HG03575 (cell line): ENCODE results near the gene ZC3H12D.
"Not testable (repeated sequence)": the region's sequence is repeated elsewhere in the genome, so short reads cannot be mapped to it uniquely, and the experiment has no call there.

Experiments
- ATAC-seq: cut with Tn5 transposase; IDR thresholded peaks from one replicate; pipeline ENCODE4 v1.9.1; 2021; ENCODE audit not compliant: unreplicated experiment, insufficient number of reproducible peaks, low FRiP score; ENCODE audit errors: extremely low read depth

The ZC3H12D gene

DNA sequence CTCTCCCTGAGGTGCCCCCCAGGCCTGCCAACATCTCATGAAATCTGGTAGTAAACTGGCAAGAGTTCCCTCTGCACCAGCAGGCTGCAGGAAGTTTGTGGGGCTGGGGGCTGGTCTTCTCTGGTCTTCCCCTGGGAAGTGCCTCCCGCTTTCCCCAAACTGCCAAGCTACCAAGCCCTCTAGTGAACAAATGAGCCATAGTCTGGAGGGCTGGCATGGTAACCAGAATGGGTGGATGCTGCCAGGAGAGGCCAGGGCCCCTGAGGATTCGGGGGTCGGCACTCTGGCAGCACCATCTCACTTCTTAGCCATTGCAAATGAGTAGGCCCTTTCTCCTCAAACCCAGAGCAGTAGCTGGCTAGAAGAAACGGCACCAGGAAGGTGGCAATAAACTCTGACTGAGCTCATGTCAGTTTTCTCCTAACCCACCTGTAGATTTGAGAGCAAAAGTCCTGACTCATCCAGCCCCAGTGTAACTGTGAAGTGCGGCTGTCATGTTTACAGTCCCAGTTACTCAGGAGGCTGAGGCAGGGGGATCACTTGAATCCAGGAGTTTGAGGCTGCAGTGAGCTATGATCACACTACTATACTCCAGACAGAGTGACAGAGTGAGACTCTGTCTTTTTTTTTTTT, 35.9 kb downstream of the ZC3H12D start:
- ATAC-seq, result no peak

DNA sequence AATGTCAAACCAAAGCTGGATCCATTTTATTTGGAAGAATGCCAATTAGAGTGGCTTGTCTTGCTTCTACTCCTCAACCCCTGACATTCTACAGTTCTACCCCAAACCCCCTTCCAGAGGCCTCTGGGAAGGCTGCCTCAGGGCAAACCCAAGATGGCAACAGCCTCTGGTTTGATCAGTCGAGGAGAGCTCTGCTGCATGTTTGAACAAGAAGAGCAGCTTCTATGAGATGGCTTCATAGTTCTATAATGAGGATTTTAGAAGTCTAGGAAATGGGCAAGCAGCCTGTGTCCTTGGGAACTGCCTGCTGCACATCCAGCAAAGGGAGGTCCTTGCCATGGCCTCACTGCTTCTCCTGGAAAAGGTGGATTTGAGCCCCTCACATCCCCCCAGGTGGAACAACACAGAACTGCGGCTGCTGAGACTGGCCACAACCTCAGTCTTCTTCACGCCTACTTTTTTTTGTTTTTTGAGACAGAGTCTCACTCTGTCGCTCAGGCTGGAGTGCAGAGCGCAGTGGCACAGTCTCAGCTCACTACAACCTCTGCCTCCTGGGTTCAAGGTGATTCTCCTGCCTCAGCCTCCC, 37.9 kb downstream of the ZC3H12D start:
- ATAC-seq, result no peak

DNA sequence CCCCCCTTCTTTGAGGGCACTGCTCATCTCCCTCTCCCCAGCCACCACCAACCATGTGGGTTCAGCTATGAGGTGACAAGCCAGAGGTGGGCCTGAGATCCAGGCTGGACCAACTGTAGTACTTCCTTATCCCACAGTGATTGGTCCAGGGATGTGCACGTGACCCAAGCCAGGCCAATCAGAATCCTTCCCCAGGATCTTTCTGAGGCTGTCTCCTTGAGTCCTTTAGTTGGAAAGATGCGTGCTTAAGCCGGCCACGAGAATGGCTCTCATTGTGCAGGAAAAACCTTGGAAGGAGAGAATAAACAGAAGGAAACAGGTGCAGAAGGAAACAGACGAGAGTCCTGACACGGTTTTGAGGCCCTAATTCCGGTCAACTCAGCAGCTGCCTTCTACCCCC, 39.2 kb downstream of the ZC3H12D start:
- ATAC-seq, result no peak

DNA sequence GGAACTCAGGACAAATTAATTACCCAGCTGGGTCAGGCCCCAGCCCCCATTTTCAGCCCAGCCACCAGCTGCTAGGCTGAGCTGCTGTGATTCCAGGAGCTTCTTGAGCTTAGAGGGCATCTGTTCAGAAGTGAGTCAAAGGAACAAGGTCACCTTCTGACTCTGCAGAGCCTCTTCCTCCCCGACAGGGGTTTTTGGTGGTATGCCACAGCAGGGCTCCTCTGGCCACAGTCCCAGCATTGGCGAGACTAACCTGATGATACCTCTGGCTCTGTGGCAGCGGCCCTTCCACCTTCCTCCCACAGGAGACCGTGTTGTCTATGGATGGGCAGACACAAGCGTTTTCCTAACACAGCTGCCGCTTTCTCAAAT, 39.7 kb downstream of the ZC3H12D start:
- no peak for ATAC-seq

DNA sequence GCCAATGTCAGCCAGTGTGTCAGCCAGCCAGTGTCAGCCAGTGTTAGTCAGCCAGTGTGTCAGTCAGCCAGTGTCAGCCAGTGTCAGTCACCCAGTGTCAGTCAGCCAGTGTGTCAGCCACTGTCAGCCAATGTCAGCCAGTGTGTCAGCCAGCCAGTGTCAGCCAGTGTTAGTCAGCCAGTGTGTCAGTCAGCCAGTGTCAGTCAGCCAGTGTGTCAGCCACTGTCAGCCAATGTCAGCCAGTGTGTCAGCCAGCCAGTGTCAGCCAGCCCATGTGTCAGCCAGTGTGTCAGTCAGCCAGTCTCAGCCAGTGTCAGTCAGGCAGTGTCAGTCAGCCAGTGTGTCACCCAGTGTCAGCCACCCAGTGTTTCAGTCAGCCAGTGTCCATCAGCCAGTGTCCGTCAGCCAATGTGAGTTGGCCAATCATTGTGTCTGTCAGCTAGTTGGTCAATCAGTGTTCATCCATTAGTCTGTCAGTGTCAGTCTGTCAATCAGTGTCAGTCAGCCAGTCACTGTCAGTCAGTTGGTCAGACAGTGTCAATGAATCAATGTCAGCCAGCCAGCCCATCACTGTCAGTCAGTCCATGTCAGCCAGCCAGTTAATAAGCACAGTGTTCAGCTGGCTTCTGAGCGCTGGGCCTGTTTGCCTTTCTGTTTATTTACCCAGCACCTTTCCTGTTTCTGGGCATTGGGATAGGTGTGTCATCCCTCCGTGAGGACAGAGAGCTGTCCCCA, 40.3 kb downstream of the ZC3H12D start:
- ATAC-seq, result not testable (repeated sequence)

DNA sequence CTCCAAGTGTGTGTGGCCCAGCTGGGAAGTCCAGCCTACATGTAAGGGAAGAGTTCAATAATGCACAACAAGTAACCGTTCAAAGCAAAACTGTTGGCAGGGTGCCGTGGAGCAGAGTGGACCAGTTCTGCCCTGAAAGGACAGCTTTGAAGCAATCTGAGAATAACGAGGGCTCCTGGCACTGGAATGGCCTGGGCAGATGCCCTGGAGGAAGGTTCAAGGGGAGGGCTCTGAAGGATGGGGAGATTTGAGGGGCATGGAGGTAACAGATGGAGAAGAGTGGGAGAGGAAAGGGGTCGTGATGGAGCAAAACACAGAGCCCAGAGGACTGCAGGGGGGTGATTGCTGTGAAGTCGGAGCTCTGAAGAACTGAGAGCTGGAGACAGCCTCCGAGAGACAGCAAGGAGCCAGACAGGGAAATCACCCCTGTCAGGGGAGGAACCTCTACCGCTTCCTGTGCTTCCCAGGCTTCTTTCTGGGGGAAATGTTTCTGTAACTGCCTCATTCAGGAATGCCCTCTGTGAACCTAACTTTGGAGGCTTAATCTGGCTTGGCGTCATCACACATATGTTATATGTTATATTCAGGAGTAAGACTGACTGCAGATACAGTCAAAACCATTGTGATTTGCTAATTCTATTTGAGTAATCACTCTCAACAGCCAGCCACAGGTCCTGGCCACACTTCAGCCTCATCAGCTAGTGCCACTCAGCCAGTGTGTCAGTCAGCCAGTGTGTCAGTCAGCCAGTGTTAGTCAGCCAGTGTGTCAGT, 41.2 kb downstream of the ZC3H12D start:
- no peak for ATAC-seq

DNA sequence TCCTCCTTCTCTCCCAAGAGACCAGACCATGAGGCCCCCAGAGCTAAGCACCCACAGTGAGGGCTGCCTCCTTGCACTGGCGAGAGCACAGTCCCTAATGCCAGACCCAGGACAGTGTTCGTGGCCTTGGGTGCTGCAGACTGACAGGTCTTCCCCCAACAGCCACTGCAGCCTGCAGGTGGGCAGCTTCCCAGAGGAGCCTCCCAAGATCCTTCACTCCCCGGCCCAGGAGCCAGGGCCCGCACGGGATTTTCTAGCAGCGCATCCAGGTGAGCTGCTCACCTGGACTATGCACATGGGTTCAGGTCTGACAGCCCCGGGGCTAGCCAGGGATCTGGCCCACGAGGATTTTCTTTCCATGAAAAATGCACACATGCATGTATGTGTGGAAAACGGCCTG, 43.1 kb downstream of the ZC3H12D start:
- no peak for ATAC-seq

DNA sequence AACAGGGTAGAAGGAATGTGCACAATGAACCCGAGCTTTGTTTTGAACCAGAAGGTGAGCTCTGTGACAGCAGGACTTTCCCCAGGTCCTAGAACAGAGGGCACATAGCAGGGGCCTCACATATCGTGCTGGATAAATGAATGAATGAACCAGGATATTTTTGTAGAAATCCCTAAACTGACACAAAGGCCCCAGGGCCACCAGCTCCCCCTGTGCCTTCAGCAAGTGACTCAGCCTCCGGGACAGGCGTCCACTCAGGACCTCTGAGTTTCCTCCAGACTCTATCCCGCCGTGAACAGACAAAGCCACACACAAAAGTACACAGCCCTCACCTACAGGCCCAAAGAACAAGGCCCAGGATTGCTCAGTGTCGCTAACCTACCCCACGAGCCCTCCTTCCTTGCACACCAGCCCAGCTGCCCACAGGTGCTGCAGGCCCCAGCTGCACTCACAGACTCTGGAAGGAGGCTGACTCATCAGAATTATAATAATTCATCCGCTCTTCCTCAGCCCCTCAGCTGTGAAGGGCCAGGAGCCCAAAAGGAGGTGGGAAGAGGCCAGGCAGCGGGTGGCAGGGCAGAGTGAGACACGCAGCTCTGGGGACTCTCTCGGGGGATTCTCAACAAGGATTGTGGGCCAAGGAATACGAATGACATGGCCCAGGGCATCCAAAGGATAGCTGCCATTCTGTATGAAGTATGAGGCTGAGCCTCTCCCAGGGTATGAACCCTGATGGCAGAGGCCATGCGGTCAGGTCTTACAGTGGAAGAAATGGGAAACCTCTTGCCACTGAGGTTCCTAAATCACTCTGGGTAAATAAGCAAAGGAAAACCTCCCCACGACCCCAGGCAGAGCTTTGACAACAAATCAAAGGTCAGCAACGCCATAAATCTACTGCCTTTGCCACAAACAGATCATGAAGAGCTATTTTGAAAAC, 43.8 kb downstream of the ZC3H12D start:
- no peak for ATAC-seq

DNA sequence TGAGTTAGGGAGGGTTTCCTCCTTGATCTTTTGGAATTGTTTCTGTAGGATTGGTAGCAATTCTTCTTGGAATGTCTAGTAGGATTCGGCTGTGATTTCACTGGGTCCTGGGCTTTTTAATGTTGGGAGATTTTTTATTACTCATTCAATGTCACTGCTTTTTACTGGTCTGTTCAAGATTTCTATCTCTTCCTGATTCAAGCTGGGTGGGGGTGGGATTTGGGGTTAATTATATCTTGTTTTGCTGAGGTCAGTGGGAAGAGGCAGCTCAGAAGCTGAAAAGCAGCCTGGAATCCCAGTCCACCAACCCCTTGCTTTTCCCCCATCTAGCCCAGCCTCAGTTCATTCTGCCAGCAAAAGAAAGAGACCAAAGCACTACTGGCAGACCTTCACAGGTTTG, 45.2 kb downstream of the ZC3H12D start:
- ATAC-seq, result no peak

DNA sequence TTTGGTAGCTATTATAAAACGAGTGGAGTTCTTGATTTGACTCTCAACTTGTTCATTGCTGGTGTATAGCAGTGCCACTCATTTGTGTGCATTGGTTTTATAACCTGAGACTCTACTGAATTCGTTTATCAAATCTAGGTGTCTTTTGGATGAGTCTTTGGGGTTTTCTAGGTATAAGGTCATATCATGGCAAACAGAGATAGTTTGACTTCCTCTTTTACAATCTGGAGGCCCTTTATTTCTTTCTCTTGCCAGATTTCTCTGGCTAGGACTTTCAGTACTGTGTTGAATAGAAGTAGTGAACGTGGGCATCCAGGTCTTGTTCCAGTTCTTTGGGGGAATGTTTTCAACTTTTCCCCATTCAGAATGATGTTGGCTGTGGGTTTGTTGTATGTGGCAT, 46.0 kb downstream of the ZC3H12D start:
- no peak for ATAC-seq

DNA sequence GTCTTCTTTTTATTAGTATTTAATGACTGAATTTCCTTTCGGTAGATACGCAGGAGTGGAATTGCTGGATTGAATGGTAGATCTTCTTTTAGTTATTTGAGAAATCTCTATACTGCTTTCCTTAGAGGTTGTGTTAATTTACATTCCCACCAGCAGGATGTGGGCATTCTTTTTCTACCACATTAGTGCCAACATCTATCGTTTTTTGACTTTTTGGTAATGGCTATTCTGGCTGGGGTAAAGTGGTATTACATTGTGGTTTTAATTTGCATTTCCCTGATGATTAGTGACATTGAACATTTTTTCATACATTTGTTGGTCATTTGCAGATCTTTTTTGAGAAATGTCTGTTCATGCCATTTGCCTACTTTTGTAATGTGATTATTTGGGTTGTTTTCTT, 47.6 kb downstream of the ZC3H12D start:
- no peak for ATAC-seq

DNA sequence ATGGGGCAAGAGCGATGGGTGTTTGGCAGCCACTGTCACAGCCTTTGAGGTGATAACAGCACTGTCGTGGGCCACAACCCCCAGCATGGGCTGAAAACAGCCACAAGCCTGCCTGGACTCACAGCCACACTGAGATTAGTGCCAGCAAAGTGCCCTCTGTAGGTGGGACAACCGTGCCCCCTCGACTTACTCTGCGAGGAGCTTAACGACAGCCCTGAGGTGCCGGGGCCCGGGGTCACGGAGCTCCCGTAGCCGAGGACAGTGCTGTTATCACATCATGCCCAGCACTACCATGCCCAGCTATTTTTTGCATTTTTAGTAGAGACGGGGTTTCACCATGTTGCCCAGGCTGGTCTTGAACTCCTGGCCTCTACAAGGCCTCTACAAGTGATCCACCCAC, 48.2 kb downstream of the ZC3H12D start:
- ATAC-seq, result no peak

DNA sequence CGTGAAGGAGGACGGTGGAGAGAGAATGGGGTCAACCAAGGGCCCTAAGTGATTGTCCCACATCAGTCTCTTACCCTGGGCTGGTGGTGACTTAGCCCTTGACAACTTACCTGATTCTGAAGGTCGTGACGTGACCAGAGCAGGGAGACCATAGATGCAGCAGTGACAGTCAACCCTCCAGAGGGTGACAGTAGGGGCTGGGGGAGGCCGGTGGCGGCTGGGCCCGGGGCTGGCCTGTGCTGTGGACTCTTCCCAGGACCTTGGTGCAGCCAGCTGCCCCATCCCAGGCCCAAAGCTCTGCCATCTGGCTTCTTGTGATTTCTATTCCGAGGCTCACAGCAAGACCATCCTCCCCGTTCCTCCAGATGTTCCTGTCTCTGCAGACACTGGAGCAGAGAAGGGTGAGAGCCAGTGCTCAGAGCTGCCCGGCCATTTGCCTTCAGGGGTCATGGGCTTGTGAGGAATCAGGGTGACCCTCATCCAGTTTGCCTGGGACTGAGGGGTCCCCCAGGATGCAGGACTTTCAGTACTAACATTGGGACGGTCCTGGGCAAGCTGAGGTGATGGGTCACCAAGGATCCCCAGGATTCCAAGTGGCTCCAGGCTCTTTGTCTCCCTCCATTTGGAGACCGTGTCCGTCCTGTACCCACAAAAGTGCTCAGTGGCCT, 48.8 kb downstream of the ZC3H12D start:
- no peak for ATAC-seq

DNA sequence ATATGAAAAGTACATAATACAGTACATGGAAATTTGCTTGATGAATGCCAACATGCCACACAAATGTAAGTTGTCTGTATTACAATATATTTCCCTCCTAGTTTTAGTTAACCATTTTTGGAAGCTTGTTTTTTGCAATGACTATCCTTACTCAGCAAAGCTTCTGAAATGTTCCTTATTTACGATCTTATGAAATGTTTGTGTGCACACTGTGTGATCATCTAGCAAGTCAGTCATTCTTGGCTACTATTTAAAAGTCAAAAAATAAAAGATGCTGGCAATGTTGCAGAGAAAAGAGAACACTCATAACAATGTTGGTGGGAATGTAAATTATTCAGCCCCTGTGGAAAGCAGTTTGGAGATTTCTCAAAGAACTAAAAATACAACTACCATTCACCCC, 50.9 kb downstream of the ZC3H12D start:
- no peak for ATAC-seq

DNA sequence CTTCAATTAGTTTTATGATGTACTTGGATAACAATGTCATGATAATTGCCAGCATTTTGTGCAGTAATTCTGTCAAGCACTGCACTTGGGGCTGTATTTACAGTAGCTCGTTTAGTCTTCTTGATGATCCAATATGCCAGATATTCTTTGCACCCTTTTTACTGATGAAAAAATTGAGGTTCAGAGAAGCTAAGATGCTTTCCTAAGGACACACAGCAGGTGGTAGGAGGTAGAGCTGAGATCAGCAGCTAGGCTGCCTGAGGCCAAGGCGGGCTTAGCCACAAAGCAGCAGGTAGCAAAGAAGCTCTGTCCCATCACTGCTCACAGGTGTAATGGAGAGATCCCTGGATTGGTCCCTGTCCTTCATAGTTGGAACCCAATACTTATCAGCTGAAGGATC, 51.4 kb downstream of the ZC3H12D start:
- ATAC-seq, result no peak

DNA sequence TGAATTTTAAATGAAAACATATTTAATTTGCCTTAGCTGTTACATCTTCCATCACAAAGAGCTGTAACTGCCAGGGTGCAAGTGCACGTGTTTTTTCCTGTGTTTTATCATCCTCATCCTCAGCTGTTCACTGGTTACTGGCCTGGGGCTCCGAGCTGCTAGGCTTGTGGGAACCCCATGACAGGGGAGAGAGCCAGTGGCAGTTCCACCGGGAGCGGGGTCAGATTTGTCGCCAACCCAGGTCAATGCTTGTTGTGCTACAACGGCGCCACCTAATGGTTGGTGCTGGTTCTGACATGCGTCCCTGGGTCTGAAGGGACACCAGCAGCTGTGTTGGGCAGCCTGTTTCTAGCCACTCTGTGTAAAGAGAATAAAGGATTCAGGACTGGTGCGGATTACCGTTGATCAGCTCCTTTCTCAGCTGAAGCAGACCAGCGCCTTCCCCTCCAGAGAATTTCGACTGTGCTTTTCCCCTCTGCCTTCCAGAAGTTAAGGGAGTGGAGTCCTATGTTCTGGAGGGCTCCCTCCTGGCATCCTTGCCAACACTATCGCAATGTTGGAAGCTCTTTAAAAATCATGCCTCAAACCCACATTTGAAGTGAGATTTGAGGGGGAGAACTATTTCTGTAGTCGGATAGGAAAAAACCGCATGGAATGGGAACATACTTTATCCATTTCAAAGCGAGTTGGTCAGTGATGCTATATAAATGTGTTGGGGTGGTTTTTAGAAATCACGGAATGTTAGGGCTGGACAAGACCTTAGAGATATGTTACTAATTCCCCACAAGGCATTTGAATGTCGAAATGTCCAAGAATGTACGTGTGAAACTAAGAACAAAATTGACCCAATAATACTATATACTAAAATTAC, 52.7 kb downstream of the ZC3H12D start:
- peak; percentile 73 for ATAC-seq
